Kidney epithelial cell (primary cell): ENCODE data around the gene R3HCC1L. TPM values are rescaled to one million over a fixed set of nuclear protein-coding genes. Genes with fewer than 3 reads are reported as not detected.
A peak's percentile ranks its signal among the peaks of the same experiment; 100 is the strongest.

ENCODE experiments used
- DNase-seq: peaks from one replicate; pipeline ENCODE4 v3.0.0-alpha.2; 2010; ENCODE audit warnings: low read depth
- H3K27me3 ChIP-seq: 2 replicates; pipeline ENCODE4 v1.6.0; 2011; ENCODE audit warnings: low read length; ENCODE audit not compliant: control insufficient read depth, insufficient read depth
- H3K36me3 ChIP-seq: 2 replicates; pipeline ENCODE4 v1.5.1; 2011; ENCODE audit warnings: low read length; ENCODE audit not compliant: control insufficient read depth, insufficient read depth
- H3K4me3 ChIP-seq: 2 replicates; pipeline ENCODE4 v1.5.1; 2011; ENCODE audit warnings: low read depth, mild to moderate bottlenecking, control low read depth, low read length
- CTCF ChIP-seq: IDR thresholded peaks from 2 replicates; pipeline ENCODE4 v1.5.1; 2011; ENCODE audit warnings: mild to moderate bottlenecking, moderate library complexity, low read length, control low read depth, inconsistent platforms; ENCODE audit not compliant: insufficient read depth, poor library complexity, severe bottlenecking
- total RNA-seq: library from RNA; depleted of rRNA; stranded (reverse); fragments of >200 nt; gene quantifications from 2 replicates; pipeline ENCODE4 v1.2.3, GENCODE V29; 2015

R3HCC1L gene
- total RNA-seq, 1 donor from 2014 or later: 10.7 TPM

GRCh38 chr10:98244586-98244985 is 110.1 kb downstream of the R3HCC1L start:
- no peak for DNase-seq
- TF ChIP-seq CTCF: no peak
- no peaks in the 10 kb centered on the region for H3K27me3 ChIP-seq
- H3K36me3 ChIP-seq: no peaks in the 10 kb centered on the region
- H3K4me3 ChIP-seq: no peak overlapping the region

- no peak for TF ChIP-seq CTCF
- H3K36me3 ChIP-seq: no peaks in the 10 kb centered on the region
- no peak overlapping the region for H3K4me3 ChIP-seq
- peak; percentile 79 for DNase-seq
- no peaks in the 10 kb centered on the region for H3K27me3 ChIP-seq
Observed at GRCh38 chr10:98246911-98247805, 112.7 kb downstream of the R3HCC1L start.

GRCh38 chr10:98248018-98248417 is 113.6 kb downstream of the R3HCC1L start:
- no peak for DNase-seq
- H3K27me3 ChIP-seq: no peaks in the 10 kb centered on the region
- no peak for TF ChIP-seq CTCF
- no peaks in the 10 kb centered on the region for H3K36me3 ChIP-seq
- no peak overlapping the region for H3K4me3 ChIP-seq

- no peak overlapping the region for H3K4me3 ChIP-seq
- no peak for DNase-seq
- H3K36me3 ChIP-seq: no peaks in the 10 kb centered on the region
- no peak for TF ChIP-seq CTCF
- H3K27me3 ChIP-seq: no peaks in the 10 kb centered on the region
Observed at GRCh38 chr10:98249134-98249533, 114.7 kb downstream of the R3HCC1L start.

- H3K27me3 ChIP-seq: no peaks in the 10 kb centered on the region
- TF ChIP-seq CTCF: no peak
- no peak for DNase-seq
Observed at GRCh38 chr10:98251399-98251798, 116.9 kb downstream of the R3HCC1L start.

GRCh38 chr10:98252464-98252863 is 118.0 kb downstream of the R3HCC1L start:
- Histone ChIP-seq H3K36me3 (no peaks in the 10 kb centered on the region), H3K4me3 (no peak overlapping the region), H3K27me3 (no peaks in the 10 kb centered on the region)
- DNase-seq: no peak
- no peak for TF ChIP-seq CTCF

More at GRCh38 chr10:98251399-98251798, 116.9 kb downstream of the R3HCC1L start:
- Histone ChIP-seq H3K36me3 (no peaks in the 10 kb centered on the region), H3K4me3 (no peak overlapping the region)
